Left forelimb (tissue), 1 donor: Measurements from ENCODE around the gene MCTP2.

ENCODE experiments used
- DNase-seq: peaks from one replicate; pipeline ENCODE4 v3.0.0-alpha.2; 2018; ENCODE audit warnings: low spot score

The MCTP2 gene

GRCh38 chr15:94230883-94231722, at the start of gene MCTP2:
Gene MCTP2, plus strand, starts transcription at chr15:94231561. Its CDS starts 66,705 bp downstream, at chr15:94298266.
- DNase-seq, result peak; percentile 76

GRCh38 chr15:94182883-94183282, 48.5 kb upstream of the MCTP2 start:
- DNase-seq, result no peak

GRCh38 chr15:94185547-94186236, 45.7 kb upstream of the MCTP2 start:
- DNase-seq, result no peak

- DNase-seq, result no peak
Measured at GRCh38 chr15:94186770-94187331, 44.5 kb upstream of the MCTP2 start.

GRCh38 chr15:94193906-94194305, 37.5 kb upstream of the MCTP2 start:
- no peak for DNase-seq

GRCh38 chr15:94196531-94196930, 34.8 kb upstream of the MCTP2 start:
- no peak for DNase-seq

- no peak for DNase-seq
Measured at GRCh38 chr15:94198633-94199032, 32.7 kb upstream of the MCTP2 start.

GRCh38 chr15:94199725-94200124, 31.6 kb upstream of the MCTP2 start:
- no peak for DNase-seq

GRCh38 chr15:94203306-94203705, 28.1 kb upstream of the MCTP2 start:
- DNase-seq, result no peak

GRCh38 chr15:94205366-94205765, 26.0 kb upstream of the MCTP2 start:
- no peak for DNase-seq

GRCh38 chr15:94206463-94207167, 24.7 kb upstream of the MCTP2 start:
- DNase-seq, result no peak

GRCh38 chr15:94212291-94212690, 19.1 kb upstream of the MCTP2 start:
- DNase-seq, result no peak

- DNase-seq, result no peak
Measured at GRCh38 chr15:94225616-94226015, 5.7 kb upstream of the MCTP2 start.

GRCh38 chr15:94228611-94229010, 2.8 kb upstream of the MCTP2 start:
- DNase-seq, result no peak

- DNase-seq, result no peak
Measured at GRCh38 chr15:94229591-94230369, 1.6 kb upstream of the MCTP2 start.

- DNase-seq, result no peak
Measured at GRCh38 chr15:94230431-94230882, 904 bp upstream of the MCTP2 start.

GRCh38 chr15:94231723-94232468, 535 bp downstream of the MCTP2 start:
- peak; percentile 65 for DNase-seq

GRCh38 chr15:94233441-94233840, 2.1 kb downstream of the MCTP2 start:
- DNase-seq, result no peak

GRCh38 chr15:94234300-94234699, 2.9 kb downstream of the MCTP2 start:
- no peak for DNase-seq

GRCh38 chr15:94235041-94235440, 3.7 kb downstream of the MCTP2 start:
- no peak for DNase-seq

GRCh38 chr15:94235646-94236045, 4.3 kb downstream of the MCTP2 start:
- no peak for DNase-seq
